ENCODE measurements around the gene SPOUT1. TPM values are rescaled to one million over a fixed set of nuclear protein-coding genes. Genes with fewer than 3 reads are reported as not detected.

The SPOUT1 gene
- total and polyA plus RNA-seq, 12 donors, result 9.9 to 22.4 (median 17.2) TPM

- no peak for TF ChIP-seq CTCF (IDR thresholded peaks at IDR 0.05)
- Histone ChIP-seq H3K27me3 (no peaks in the 10 kb centered on the region), H3K4me3 (no peak overlapping the region), H3K4me1 (peaks cover 2 to 22% (median 20%) of the 10 kb centered on the region in 9 donors), H3K27ac (no peak overlapping the region), H3K9me3 (peaks cover 0 to 13% (median 3%) of the 10 kb centered on the region in 11 donors), H3K36me3 (no peaks in the 10 kb centered on the region)
- no peak for ATAC-seq
- intact Hi-C loops (cut with DNase I), result loop anchor here in 2 of 10 donors (5.0 kb wide), 2 partner anchors 48 to 73 kb away; partner anchors contain the start of gene PKN3 (in 1 of the 2)
- WGBS, 2 donors, result 73 to 94% methylated on average over 1 of the region's 1 CpG
- DNase-seq, result no peak
These were observed 54.8 kb downstream of the SPOUT1 start for GRCh38 chr9:128774804-128775203.

DNA sequence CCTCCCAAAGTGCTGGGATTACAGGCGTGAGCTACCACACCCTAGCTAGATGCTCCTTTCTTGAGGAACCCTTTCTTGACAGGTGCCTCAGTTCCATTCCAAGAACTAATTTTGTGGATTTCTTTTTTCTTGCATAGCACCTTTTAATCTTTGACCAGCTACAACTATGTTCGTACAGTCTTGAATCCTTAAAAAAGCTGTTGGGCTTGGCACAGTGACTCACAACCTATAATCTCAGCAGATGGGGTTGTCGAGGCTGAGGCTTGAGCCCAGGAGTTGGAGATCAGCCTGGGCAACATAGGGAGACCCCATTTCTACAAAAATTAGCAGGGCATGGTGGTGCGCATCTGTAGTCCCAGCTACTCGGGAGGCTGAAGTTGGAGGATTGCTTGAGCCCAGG, 56.5 kb downstream of the SPOUT1 start:
- peaks cover 2 to 28% (median 23%) of the 10 kb centered on the region in 9 donors for H3K4me1 ChIP-seq
- WGBS, 2 donors, result 88 to 89% methylated on average over 5 of the region's 5 CpGs
- no peaks in the 10 kb centered on the region for H3K27me3 ChIP-seq
- H3K9me3 ChIP-seq, result peaks cover 0 to 13% (median 3%) of the 10 kb centered on the region in 11 donors
- intact Hi-C loops (cut with DNase I), result loop anchor here in 3 of 10 donors (2.0 to 5.0 kb wide), 3 partner anchors 14 to 71 kb away; partner anchors contain the start of genes PKN3 (in 1 of the 3) and TBC1D13 (in 1 of the 3)
- no peak for ATAC-seq
- TF ChIP-seq CTCF (IDR thresholded peaks at IDR 0.05), result no peak
- peaks cover 0 to 8% (median 0%) of the 10 kb centered on the region in 9 donors for H3K36me3 ChIP-seq
- peak overlapping the region in 1 of 10 donors; percentile 93 for H3K4me3 ChIP-seq
- DNase-seq, result no peak
- no peak overlapping the region for H3K27ac ChIP-seq

- peak; percentile 97 to 99 (median 98) for ATAC-seq
- intact Hi-C loops (cut with DNase I), result loop anchor here in 3 of 10 donors (1.0 to 5.0 kb wide), 4 partner anchors 15 to 70 kb away; partner anchors contain the start of genes TBC1D13 (in 3 of the 3) and PKN3 (in 1 of the 3)
- Histone ChIP-seq H3K27ac (peak within 1 kb of the TSS; percentile 55 to 98 (median 96)), H3K36me3 (peaks cover 0 to 16% (median 0%) of the 10 kb centered on the region in 9 donors), H3K4me3 (peak within 1 kb of the TSS; percentile 64 to 97 (median 82)), H3K4me1 (peaks cover 2 to 28% (median 23%) of the 10 kb centered on the region in 9 donors), H3K27me3 (no peaks in the 10 kb centered on the region), H3K9me3 (peaks cover 0 to 13% (median 3%) of the 10 kb centered on the region in 11 donors)
- DNase-seq, result peak; percentile 91 to 94
- no peak for TF ChIP-seq CTCF (IDR thresholded peaks at IDR 0.05)
- WGBS, 2 donors, result 1% methylated on average over 50 to 72 of the region's 72 CpGs
These were observed 57.7 kb downstream of the SPOUT1 start, which contains the start of gene ZER1 for GRCh38 chr9:128771745-128772519. Gene ZER1 (minus strand): TSS chr9:128771927. CDS start chr9:128755565, 16,362 bp downstream.

- Histone ChIP-seq H3K27ac (peak overlapping the region; percentile 55 to 98 (median 96)), H3K27me3 (no peaks in the 10 kb centered on the region), H3K36me3 (peaks cover 0 to 16% (median 0%) of the 10 kb centered on the region in 9 donors), H3K9me3 (peaks cover 0 to 10% (median 3%) of the 10 kb centered on the region in 11 donors), H3K4me3 (peak overlapping the region; percentile 64 to 97 (median 82)), H3K4me1 (peaks cover 2 to 28% (median 23%) of the 10 kb centered on the region in 9 donors)
- peak; percentile 30 to 65 (median 42) for ATAC-seq
- no peak for TF ChIP-seq CTCF (IDR thresholded peaks at IDR 0.05)
- no peak for DNase-seq
- 1% methylated on average over 28 of the region's 28 CpGs for WGBS, 2 donors
- intact Hi-C loops (cut with DNase I), result loop anchor here in 2 of 10 donors (1.0 to 5.0 kb wide), 3 partner anchors 16 to 69 kb away; partner anchors contain the start of genes PKN3 (in 1 of the 2) and TBC1D13 (in 1 of the 2)
These were observed 58.4 kb downstream of the SPOUT1 start for GRCh38 chr9:128771094-128771721.

All from heart right ventricle (tissue), 16 donors.